HTR-8/SVneo (cell line): Measurements from ENCODE around the gene SUSD1.

ENCODE experiments used
- DNase-seq: peaks from one replicate; pipeline ENCODE4 v3.0.0; 2011; ENCODE audit warnings: low spot score, mixed read lengths; ENCODE audit not compliant: insufficient read length
- FAIRE-seq: peaks from 2 replicates; lab custom pipeline; 2011; peaks lifted over from hg19 to GRCh38; lab: Jason Lieb, UNC

The SUSD1 gene

DNA sequence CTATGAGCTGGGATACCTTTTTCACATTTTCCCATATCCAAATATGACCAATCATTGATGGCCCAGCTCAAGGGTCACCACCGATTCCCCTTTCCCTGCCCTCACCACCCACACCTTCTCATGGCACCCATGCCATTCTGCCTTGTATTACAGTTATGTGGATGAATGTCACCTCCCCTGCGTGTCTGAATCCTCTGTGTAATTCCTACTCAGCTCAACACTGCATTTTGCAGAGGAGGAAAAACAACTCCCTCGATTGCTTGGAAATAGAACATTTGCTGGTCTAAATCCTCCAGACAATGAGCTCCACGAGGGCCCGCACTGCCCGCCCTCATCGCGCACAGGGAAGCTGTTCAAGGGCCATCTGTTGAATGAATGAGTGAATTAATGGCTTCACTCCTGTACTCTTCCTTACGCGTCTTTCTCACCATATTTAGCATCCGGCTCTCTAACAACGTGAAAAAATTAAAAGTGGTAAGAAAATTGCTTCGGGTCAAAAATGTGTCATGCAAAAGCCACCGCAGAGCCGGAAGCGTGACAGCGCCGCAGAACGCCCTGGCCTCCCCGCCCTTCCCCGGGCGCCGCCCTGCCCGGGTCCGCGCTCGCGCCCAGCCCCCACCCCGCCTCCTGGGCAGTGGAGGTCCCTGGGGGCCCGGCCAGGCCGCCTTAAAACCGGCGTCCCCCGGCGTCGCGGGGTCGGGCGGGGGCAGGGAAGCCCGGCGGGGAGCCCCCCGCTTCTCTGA is 704 bp downstream of the SUSD1 start:
- peak; percentile 56 for DNase-seq

DNA sequence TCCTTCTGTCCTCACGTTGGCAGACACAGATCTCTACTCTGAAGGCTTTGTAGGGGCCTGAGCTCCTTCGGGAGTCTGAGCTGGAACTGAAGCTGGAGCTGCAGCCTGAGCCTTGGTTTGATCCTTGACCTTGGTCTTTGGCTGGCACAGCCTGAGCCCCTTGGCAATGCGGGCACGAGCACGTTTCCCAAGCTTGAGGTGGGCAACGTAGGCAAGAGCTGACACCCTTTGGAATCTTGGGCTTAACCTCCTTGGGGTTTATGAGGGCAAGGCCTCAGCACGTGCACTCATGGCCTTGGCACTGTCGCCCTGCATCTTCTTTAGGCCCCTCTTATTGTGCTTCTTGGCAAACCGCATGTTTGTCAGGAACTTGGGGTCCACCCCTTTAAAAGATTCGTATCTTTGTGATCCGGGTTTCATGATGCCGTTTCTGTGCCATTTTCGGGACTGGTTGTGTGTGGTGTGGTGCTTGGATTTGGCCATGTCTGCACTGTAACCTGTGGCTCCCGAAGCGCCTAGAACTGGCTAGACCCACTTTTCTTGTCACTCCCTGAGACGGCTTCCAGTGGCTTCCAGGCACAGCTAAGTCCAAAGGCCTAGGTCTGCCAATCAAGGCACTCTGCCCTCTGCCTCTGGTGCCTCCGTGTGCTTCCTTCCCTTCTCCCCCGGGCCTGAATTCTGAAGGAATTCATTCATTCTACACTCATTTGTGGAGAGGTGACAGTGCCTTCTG is 1.4 kb downstream of the SUSD1 start:
- no peak for DNase-seq

More for the DNA sequence above, 704 bp downstream of the SUSD1 start:
- FAIRE-seq = no peak

GRCh38 chr9:112170968-112171367 is 4.1 kb downstream of the SUSD1 start:
- no peak for DNase-seq
- no peak for FAIRE-seq

More for the DNA sequence above, 1.4 kb downstream of the SUSD1 start:
- no peak for FAIRE-seq

DNA sequence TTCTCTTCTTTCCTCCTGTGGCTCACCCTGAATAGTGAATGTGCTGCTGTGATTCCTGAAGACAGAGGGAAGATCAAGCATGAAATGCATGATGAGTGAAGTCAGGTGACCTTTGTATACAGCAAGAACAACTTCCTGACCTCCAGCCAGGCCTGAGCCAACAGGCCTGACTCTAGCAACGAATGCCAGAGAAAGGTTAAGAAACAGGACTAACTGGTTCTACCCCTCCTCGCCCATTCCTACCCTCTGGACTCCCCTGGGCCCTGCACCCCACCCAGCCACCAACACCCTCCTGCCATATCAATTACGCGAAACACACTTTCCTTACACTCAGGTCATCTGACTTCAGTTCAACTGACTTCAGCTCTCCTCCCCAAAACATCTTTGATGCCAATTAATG is 4.9 kb downstream of the SUSD1 start:
- DNase-seq (no peak), FAIRE-seq (no peak)

DNA sequence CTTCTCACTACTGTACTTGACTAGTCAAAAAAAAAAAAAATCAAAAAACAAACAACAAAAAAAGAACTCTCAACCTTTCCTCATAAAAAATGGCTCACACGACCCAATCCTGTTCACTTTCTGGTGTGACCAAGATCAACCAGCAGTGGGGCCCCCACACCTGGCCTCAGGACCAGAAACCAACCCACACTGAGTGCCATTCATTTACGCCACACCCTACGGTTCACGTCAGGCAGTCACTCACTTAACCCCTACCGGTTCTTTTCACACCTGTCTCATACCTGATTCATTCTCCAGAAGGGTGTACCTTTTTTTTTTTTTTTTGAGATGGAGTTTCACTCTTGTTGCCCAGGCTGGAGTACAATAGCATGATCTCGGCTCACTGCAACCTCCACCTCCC is 5.7 kb downstream of the SUSD1 start:
- FAIRE-seq (no peak), DNase-seq (no peak)

- no peak for FAIRE-seq
- DNase-seq = no peak
Observed at GRCh38 chr9:112168197-112168596, 6.9 kb downstream of the SUSD1 start.

GRCh38 chr9:112166176-112167140 is 8.6 kb downstream of the SUSD1 start:
- FAIRE-seq = no peak
- no peak for DNase-seq

DNA sequence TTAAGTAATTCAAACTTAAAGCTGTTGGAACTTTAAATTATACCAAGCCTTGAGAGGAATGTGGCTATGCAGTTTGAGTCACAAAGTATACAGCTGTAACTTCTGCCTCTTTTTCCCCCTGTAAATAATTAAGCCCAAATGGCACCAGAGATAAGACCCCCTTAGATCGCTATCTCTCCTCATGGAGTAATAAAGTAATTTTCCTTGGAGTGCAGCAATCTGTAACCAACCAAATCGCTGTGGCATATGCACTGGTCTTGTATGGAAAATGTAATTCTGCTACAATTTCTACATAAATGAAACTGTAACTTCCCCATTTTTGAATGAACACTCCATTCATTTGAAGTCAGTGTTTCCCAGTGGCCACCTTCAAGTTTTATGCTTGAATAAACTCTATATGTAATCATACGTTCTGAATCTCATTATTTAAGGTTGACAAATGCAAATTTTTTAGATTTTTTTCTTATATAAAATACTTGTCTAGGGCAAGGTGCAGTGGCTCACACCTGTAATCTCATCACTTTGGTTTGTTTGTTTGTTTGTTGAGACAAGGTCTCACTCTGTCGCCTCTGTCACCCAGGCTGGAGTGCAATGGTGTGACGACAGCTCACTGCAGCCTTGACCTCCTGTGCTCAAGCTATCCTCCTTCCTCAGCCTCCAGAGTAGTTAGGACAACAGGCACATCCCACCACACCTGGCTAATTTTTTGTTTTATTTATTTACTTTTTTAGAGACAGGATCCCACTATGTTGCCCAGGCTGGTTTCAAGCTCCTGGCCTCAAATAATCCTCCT is 12.3 kb downstream of the SUSD1 start:
- no peak for FAIRE-seq

GRCh38 chr9:112159781-112160180 is 15.3 kb downstream of the SUSD1 start:
- FAIRE-seq (no peak), DNase-seq (no peak)

More for the DNA sequence above, 12.3 kb downstream of the SUSD1 start:
- no peak for DNase-seq

DNA sequence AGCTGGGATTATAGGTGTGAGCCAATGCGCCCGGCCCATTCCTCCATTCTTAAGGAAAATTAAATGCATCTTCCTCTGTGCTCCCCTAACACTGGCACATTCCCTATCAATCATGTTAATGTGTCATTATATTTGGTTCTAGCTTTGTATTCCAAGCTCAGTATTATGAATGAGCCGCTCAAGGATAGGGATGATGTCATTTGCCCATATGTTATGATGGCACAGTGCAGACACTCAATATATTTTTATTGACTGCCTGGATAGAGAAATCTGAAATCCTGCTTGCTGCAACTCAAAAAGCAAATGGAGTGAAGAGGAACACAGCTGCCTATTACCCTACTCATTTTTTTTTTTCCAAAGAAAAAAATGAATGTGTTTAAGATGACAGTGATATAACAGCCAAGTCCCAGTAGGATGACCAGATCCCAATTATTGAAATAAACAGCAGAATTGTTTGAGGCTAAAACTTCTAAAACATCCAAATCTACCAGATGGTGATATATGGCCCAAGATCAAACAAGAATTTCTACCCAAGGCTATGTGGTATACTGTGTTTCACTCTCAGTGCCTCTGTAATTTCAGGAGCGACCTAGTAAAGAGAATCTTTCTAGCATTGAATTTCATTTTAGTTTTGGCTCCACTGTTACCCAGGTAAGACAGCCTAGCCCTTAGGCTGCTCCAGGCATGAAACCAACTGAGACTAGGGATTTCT is 16.3 kb downstream of the SUSD1 start:
- DNase-seq (no peak), FAIRE-seq (no peak)

DNA sequence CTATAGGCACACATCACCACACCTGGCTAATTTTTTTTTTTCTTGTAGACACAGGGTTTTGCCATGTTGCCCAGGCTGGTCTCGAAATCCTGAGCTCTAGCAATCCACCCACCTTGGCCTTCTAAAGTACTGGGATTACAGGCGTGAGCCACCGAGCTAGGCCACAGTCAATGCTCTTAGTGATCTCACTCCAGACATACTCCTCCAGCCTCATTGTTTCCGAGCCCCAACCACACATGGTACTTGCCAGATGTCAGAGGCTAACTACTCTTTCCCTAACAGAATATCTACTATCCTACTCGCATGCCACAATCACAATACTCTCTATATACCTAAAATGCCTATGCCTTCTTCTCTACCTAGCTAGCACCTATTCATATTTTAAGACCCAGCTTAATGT is 17.1 kb downstream of the SUSD1 start:
- DNase-seq (no peak), FAIRE-seq (no peak)

DNA sequence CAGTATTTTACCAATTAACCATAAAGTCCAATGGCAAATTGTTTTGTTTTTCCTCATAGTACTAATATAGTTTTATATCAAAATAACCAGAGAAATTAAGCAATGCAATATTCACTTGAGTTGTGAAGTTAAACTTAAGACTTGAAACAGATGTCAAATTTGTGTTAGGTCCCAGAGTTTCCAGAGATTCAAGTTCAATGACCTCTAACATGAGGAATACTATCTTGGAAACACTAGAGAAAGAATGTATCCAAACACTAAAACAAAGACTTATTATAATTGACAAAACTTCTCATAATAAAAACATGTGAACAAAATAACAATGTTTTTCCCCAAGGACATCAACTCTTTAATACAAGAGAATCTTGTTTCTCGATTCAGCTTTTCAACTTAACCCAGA is 18.0 kb downstream of the SUSD1 start:
- DNase-seq (no peak), FAIRE-seq (no peak)

DNA sequence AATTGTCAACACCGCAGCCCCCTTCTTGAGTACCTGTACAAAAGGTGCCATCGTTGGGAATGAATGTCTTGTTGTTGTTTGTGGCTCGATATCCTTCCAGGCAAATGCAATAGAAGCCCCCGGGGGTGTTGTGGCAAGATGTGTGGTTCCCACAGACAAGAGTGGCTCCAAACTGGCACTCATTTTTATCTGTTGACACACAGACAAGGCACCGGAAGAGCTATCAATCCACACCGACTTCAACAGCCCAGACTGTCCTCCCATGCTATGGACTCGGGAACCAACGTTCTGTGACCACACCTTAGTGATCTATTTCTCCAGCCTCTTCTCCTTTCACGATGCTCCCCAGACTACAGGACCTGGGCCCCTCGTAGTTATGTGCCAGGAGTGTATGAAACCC is 25.9 kb downstream of the SUSD1 start:
- no peak for DNase-seq
- FAIRE-seq = no peak

DNA sequence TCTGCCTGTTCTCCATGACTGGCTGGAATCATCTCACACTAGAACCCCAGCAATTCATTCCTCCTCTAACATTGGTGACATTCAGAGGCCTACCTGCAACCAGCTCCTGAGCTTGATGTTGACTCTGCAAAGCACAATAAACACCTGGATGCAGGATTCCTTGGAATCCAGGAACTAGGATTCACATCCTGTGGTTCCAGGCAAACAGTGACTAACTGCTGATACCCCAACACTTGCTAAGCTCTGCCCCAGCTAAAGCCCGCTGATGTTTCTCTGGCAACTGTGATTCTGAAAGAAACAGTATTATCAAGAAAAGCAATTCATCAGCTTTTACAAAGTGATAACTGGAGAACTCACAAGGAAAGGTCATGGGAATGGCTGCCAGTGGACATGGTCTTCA is 29.2 kb downstream of the SUSD1 start:
- no peak for DNase-seq
- no peak for FAIRE-seq

DNA sequence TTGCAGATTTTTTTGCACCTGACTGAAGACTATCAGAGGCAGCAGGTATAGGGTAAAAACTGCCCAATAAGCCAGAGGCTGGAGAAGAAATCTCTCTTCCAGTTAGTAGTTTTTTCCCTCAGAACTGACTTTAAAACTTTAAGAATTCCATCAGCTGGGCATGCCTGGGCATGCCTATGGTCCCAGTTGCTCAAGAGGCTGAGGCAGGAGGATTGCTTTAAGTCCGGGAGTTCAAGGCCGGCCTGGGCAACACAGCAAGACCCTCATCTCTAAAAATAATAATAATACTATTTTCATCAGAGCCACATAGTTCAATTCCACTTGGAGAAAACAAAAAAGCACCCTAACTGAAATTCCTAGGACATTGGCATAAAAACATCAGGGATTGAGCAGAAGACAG is 30.3 kb downstream of the SUSD1 start:
- FAIRE-seq (no peak), DNase-seq (no peak)

- no peak for DNase-seq
- FAIRE-seq = no peak
Observed at GRCh38 chr9:112142420-112142819, 32.7 kb downstream of the SUSD1 start.

DNA sequence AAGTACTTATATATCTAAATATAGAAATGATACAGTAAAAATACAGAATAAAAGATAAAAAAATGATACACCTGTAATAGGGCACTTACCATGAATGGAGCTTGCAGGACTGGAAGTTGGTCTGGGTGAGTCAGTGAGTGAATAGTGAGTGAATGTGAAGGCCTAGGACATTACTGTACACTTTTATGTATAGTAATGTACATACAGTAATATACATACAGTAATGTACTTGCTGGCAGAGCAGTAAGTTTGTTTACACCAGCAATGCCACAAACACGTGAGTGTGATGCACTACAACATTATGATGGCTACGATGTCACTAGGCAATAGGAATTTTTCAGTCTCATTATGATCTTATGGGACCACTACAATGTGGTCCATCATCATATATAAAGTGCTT is 34.2 kb downstream of the SUSD1 start:
- no peak for DNase-seq

GRCh38 chr9:112137066-112137465 is 38.0 kb downstream of the SUSD1 start:
- no peak for DNase-seq

More for the DNA sequence above, 34.2 kb downstream of the SUSD1 start:
- FAIRE-seq = no peak

DNA sequence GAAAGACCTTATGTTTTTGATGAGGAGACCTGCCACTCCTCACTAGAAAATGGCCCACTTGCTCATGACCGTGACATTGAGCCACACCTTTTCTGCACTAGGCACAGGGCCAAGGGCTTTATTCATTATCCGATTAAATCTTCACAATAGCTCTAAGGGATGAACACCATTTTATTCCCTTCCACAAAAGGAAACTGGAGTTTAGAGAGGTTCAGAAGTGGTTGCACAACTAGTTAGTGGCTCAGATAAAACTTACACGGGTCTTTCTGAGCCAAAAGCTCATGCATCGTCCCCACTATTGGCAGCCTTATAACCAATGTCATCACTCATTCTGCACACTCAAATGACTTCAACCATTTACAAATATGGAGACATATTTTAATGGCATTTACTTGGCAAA is 39.4 kb downstream of the SUSD1 start:
- FAIRE-seq (no peak), DNase-seq (no peak)

More at GRCh38 chr9:112137066-112137465, 38.0 kb downstream of the SUSD1 start:
- FAIRE-seq = no peak
